ENCODE measurements around the gene IL17C. TPM values are rescaled to one million over a fixed set of nuclear protein-coding genes. Genes with fewer than 3 reads are reported as not detected.
"Not testable (repeated sequence)": the region's sequence is repeated elsewhere in the genome, so short reads cannot be mapped to it uniquely, and the experiment has no call there.

IL17C gene, protein sequence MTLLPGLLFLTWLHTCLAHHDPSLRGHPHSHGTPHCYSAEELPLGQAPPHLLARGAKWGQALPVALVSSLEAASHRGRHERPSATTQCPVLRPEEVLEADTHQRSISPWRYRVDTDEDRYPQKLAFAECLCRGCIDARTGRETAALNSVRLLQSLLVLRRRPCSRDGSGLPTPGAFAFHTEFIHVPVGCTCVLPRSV
- not detected for total RNA-seq

DNA sequence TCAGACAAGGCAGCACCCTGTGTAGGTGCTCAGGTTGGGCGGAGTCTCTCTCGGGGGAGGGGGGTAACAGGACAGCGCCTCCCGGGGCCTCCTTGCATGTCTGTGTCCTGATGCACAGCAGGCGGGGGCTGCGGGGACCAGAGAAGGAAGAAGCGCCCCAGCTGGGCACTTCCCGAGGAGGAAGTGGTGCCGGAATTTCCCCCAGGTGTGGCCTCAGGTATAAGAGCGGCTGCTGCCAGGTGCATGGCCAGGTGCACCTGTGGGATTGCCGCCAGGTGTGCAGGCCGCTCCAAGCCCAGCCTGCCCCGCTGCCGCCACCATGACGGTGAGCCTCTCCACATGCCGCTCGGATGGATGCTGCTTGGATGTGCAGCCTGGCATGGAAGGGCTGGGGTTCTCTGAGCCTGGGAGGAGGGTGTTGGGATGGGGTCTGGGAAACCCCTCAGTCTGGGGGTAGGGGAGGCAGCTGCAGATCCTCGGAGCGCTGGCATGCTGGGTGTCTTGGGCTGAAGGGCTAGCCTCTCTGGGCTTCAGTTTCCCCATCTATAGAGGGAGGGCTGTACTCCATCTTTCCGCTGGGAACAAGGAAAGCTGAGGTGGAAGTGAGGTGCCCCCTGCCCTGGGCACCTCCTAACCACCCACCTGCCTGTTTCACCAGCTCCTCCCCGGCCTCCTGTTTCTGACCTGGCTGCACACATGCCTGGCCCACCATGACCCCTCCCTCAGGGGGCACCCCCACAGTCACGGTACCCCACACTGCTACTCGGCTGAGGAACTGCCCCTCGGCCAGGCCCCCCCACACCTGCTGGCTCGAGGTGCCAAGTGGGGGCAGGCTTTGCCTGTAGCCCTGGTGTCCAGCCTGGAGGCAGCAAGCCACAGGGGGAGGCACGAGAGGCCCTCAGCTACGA, at the start of gene IL17C:
IL17C (plus strand) TSS at position 250 of the 908 bp plus-strand sequence; CDS start at position 320, 70 bp downstream.
- DNase-seq, result no peak

DNA sequence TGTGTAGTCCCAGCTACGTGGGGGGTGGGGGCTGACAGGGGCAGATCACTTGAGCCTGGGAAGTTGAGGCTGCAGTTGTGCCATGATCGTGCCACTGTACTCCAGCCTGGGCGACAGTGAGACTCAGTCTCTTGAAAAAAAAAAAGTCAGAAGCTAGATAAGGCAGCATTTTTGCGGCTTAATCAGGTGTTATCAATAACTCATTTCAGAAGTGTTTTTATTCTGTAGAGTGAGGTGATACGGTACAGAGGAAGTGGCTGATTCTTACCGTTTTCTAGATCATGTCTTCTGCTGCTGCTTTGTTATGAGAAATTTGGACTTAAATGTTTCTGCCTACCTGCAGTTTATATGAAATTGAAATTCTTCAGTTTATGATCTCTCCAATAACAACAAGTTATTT, 49.6 kb upstream of the IL17C start:
- no peak for DNase-seq

DNA sequence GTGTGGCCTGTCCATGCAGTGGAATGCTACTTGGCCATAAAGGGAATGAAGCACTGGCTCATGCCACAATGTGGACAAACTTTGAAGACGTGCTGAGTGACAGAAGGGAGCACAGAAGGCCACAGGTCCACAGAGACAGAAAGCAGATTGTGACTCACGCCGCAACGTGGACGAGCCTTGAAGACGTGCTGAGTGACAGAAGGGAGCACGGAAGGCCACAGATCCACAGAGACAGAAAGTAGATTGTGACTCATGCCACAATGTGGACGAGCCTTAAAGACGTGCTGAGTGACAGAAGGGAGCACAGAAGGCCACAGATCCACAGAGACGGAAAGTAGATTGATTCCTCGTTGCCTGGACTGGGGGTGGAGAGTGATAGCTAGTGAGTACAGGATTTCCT, 48.9 kb upstream of the IL17C start:
- DNase-seq, result no peak

DNA sequence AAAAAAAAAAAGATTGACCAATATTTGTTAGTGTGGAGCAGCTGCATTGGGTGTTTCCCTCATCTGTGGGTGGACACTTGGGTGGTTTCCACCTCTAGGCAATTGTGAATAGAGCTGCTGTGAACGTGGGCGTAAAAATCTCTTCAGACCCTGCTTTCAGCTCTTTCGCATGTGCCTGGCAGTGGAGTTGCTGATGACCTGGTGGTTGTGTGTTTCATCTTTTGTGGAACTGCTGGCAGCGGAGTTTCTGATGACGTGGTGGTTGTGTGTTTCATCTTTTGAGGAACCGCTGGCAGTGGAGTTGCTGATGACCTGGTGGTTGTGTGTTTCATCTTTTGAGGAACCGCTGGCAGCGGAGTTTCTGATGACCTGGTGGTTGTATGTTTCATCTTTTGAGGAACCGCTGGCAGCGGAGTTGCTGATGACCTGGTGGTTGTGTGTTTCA, 46.8 kb upstream of the IL17C start:
- DNase-seq, result no peak

DNA sequence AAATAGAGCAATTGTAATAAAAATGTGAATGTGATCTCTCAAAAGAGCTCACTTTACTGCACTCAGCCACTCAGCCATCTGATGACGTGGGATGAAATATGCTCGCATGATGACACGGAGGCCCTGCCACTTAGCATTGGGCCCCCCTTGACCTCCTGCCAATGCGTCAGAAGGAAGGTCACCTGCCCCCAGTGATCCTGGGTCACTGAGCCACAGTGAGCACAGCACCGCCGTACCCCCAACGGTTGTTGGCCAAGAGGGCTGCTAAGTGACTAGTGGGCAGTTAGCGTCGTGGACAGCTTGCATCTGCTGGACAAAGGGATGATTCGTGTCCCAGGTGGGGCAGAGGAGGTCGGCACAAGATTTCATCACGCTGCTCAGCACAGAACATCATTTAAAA, 45.3 kb upstream of the IL17C start:
- no peak for DNase-seq

DNA sequence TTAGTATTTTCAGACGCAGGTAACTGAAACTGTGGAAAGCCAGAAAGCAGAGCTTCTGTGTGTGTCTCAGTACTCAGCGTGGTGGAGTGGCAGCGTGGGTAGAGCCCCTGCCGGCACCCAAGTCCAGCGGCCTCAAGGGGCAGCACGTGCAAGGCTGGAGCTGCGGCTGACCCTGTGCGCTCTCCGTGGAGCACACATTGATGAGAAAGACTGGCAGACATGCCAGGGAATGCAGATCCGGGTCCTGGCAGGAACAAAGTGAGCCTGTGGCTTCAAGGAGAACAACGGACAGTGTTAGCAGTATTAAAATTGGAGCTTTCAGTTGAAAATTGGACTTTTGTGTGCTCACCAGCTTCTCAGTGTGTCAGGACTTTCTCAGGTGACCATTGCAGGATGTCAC, 44.9 kb upstream of the IL17C start:
- DNase-seq, result no peak

DNA sequence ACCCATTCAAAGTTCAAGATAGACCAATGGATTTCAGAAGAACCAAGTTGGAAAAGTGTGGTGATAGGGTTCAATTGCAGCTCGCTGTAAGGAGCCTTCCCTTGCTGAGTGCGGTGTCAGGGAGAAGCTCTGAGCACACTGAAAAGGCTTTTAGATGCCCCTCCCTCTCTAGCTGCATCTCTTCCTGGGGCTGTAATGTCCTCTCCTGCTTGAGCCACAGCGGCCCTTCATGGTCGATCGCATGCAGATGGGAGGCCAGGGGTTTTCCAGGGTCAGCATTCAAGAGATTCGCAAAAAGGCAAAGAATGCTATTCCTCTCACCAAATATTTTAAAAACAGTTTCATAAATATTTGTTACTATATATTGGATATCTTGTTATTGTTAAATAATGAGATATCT, 44.5 kb upstream of the IL17C start:
- DNase-seq, result no peak

DNA sequence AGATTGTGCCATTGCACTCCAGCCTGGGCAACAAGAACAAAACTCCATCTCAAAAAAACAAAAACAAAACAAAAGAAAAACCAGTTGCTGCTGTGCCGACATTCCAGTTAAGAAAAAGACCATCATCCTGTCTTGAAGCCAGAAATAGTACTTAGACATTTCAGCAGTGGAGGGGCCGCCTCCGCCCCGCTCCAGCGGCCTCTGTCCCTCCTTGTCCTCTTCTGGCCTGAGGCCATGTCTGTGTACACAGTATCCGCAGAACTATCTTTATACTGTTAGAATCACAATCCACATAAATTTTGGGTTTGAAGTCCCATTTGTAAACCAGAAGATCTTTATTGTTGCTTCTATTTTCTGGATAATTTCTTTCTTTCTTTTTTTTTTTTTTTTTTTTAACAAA, 43.3 kb upstream of the IL17C start:
- no peak for DNase-seq

DNA sequence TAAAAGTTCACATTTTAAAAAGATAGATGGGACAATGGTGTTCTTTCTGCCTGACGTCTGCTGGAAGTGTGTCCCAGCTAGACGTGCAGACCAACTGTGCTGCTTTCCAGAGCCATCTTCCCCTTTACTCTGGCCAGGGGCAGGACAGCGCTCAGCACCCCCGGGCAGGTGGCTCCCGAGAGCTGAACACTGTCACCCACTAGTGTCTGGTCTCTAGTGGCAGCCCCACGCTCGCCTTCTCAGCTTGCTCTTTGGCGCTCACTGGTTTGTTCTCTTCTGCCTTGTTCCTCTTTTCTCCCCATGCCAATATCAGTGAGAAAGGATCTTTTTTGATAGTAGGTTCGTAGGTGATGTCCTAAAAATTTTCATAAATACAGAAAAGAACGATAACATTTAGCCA, 42.5 kb upstream of the IL17C start:
- no peak for DNase-seq

DNA sequence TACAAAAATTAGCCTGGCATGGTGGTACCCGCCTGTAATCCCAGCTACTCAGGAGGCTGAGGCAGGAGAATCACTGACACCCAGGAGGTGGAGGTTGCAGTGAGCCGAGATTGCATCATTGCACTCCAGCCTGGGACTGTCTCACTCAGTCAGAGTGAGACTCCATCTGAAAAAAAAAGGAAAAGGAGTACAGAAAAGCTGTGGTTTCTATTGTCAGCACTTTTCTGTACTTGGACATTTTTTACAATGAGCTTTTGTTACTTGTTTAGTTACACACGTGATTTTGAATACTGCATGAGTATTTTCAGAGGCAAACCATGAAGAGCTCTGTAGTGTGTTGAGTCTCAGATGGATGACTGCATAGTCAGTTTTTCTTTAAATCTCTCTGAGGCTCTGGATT, 41.9 kb upstream of the IL17C start:
- DNase-seq, result no peak

DNA sequence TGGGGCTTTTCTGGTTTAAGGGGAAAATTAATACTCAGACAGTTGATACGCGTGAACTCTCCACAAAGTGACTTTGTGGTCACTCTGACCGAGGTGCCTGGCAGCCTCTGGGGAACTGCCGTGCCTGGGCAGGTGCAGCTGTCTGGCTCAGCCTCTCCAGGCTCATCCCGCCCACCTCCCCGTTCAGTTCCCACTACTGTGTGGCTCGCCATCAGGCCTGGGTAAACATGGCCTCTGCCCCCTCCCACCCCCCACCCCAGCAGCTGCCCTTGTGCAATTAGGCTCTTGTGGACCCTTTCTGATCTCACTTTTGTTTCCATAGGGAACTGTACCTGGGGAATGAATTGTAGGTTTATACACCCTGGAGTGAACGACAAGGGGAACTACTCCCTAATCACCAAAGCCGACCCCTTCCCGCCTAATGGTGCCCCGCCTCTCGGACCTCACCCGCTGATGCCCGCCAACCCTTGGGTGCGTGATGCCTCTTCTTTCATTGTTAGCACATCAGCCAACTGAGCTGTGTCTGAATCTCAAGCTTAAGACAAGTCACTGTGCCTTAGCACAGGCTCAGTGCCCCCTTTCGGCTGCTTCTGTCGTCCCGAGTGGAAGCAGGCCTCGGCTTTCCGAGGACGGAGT, 40.4 kb upstream of the IL17C start:
- DNase-seq, result no peak

DNA sequence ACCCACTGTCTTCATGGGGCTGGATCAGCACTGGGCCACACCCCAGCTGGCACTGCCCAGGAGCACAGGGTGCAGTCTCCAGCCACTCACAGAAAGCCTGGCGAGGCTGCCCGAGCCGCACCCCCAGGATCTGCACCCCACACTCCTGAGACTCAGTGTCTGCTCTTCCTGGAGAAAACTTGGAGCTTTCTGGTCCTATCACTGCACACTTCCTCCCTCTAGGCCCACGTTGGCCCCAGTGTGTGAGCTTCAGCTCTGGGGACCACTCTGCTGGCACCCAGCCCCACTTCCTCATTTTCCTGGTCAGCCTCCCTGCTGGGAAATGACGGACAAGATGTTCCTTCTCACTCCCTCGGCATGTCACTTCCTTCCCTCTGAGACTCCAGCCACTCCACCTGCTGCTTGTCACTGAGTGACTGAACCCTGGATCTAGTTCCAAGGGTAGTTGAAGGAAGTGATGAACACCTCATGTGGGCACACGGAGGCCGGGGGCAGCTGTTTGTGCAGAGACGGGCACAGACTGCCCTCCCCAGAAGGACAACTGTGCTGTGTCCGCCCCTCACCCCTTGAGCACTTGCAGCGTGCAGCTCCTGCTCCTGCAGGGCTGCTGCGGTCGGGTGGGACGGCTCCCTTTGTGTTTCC, 39.2 kb upstream of the IL17C start:
- DNase-seq, result no peak

DNA sequence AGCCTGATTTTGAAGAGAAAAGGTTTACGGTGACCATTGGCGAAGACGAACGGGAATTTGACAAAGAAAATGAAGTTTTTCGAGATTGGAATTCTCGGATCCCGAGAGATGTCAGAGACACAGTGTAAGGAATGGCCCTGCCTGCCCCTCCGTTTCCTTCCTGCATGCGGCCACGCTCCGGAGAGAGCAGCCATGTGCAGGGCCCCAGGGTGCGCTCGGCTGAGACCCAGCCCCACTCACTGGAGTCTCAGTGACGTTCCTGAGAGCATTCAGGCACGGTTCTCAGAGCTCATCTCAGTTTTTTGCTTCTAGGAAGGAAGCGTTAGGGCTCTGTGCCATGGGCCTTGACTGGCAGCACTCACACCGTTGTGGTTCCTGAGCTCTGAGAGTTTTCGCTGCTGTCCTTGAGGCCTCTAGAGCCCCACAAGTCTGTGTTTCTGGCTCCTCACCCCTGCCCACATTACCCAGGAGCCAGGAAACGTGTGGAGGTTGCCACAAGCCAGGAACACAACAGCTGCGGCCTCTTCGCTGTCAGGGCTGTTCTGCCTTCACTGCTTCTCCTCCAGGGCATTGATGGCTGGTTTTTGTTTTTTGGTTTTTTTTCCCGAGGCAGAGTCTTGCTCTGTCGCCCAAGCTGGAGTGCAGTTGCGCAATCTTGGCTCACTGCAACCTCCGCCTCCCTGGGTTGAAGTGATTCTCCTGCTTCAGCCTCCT, 38.4 kb upstream of the IL17C start:
- DNase-seq, result no peak

DNA sequence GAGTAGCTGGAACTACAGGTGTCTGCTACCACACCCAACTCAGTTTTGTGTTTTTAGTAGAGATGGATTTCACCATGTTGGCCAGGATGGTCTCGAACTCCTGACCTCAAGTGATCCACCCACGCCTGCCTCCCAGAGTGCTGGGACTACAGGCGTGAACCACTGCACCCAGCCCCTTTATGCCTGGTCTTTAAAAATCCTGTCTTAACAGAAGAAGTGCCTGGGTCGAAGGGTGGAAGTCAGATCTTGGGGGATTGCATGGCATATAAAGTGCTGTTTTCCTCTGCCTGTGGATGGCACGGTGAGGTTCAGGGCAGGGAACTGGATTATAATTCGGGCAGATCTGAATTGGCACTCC, 37.9 kb upstream of the IL17C start:
- no peak for DNase-seq

DNA sequence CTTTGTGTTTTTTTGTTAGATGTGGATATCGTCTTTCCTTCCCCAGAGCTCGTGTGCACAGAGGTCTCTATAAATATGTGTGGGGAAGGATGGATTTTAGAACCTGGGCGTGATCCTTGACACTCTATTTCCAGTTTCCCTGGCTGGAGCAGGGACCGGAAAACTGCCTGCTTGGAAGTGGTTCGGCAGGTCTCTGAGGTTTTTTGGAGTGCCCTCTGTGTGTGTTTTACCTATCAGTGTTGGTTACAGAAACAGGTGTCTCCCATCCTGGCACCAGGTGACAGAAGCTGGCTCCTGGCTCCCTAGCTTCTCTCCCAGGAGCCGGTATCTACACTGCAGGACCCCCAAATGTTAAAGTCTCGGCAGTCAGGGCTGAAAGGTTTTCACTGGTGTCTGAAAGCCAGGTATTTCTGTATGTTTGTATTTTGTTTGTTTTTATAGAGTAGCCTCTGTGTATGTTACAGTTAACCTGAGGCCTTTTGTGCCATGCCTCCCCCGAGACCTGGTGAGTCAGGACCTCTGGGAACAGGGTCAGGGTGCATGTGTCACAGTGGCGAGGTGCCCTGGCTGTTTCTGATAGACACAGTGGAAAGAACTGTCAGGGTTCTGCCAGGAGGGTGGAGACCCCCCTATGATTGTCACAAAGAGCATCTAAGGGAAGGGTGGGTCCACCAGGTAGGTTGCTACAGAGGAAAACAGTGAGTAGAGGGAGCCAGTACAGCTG, 36.9 kb upstream of the IL17C start:
- no peak for DNase-seq

DNA sequence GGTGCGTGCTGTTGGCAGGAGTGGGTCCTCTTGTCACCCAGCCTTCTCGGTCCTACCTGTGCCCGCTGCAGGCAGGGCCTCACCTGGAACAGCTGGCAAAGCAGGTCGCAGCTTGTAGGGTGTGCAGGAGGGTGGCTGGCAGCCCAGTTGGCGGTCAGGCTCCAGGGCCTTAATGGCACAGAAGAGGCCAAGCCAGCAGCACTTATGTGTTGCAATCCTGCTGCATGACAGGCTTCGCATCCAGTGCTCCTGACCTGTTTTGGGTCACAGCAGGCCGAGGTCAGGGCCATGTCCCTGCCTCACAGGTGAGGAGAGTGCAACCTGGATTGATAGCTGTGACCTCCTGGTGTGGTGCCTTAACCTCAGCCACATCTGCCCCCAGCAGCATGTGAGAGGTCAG, 36.3 kb upstream of the IL17C start:
- no peak for DNase-seq

DNA sequence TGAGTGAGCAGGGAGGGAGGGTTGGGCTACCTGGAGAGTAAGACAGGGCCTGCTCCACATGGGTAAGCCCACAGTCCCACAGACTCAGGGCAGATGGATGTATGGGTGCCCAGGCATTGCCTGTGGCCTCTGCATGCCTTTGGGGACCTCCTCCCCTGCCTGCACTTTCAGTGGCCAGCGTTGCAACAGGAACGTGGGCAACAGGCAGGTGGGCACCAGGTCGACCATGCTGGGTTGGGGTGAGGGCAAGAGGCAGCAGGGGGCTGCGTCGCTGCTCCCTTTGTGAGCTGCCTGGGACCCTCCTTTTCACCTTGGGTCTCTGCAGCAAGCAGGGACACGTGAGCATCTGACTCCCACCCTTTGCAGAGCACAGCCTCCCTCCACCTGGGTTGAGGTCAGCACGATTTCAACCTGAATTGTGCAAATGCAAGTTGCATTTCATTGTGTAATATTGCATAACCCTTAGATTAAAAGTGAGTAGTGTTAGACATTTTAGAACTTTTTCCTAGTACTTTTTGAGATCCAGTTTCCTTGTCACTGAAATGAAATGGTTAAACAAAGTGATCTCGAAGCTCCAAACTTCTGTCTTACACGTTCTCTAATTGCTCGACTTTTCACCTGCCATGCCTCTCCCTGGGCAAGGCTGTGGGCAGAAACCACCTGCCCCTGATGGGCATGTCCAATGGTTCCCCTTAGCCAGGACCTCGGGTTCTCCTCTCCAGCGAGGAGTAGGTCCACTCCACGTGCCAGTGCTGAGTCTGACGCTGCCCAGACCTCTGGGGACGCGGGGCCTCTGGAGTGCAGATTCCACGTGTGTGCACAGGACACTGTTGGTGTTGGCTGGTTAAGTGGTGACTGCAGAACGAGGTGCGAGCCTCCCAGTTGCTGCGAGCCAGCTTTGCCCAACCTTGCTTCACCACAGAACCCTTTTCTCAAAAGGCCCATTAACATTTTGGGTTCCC, 32.9 kb upstream of the IL17C start:
- no peak for DNase-seq

DNA sequence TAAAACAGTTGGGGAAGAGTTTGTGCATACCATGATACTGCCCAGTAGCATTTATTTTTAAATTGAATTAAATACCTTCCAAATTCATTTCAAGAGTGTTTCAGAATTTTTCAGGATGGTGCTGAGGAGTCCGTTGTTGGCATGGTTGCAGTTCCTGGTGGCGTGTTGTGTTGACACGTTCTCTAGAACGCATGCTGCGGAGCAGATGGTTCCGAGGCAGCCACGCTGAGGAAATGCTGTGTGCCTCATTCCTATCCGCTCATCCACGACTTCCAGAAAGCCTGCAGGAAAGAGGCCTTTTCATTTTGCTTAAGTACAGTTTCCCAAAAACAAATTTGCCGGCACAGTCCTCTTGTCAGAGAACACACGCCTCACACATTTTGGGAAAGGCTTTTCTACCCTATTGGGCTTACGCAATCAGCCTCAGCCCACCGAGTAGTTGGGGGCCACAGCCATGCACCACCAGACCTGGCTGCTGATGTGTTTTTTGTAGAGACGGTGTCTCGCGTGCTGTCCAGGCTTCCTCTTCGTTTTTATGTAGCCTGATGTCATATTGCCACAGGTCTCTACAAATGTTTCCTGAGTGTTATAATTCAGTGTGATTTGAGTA, 32.1 kb upstream of the IL17C start:
- DNase-seq, result no peak

DNA sequence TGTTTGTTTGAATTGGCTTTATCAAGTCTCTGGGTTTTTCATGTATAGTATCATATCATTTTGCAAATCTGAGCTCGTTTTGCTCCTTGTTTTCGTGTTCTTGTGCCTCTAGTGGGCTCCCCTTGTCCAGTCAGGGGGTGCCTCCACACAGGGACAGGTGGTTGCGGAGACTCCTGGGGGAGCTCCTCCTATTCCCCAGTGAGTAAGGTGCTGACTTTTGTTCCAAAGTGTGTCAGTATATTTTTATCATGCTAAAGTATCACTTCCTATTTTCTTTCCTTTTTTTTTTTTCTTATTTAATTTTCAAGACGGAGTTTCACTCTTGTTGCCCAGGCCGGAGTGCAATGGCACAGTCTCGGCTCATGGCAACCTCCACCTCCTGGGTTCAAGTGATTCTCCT, 30.3 kb upstream of the IL17C start:
- no peak for DNase-seq

DNA sequence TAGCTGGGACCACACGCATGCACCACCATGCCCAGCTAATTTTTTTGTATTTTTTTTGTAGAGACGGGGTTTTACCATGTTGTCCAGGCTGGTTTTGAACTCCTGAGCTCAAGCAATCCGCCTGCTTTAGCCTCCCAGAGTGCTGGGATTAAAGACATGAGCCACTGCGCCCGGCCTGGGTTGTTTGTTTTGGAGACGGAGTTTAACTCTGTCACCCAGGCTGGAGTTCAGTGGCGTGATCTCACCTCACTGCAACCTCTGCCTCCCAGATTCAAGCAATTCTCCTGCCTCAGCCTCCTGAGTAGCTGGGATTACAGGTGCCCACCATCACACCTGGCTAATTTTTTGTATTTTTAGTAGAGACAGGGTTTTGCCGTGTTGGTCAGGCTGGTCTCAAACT, 28.9 kb upstream of the IL17C start:
- DNase-seq, result not testable (repeated sequence)
